Activated T-cell treated with anti-CD3 and anti-CD28 coated beads for 4 hours (primary cell): Measurements from ENCODE around the gene OFD1.

Source experiments
- DNase-seq: peaks from one replicate; pipeline ENCODE4 v3.0.0-alpha.2; 2020

Gene OFD1

GRCh38 chrX:13803116-13803515, 68.6 kb downstream of the OFD1 start:
- no peak for DNase-seq

DNA sequence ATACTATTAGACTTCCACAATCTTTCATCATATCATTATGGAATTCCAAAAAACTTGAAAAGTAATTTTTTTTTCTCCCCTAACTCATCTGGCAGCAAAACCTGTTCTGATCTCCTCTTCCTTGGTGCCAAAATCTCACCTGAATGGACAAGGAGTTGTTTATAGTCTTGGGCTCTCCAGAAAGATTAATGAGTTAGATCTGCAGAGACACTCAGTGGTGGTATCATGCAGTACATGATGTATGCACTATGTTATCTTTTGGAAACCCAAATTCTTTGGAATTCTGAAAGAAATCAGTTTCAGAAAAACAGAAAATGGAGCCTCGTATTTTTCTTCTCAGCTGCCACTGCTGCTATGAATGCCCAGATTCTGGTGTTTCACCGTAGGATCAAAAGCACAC, 70.7 kb downstream of the OFD1 start:
- DNase-seq = no peak

- DNase-seq = no peak
These were observed 73.7 kb downstream of the OFD1 start for GRCh38 chrX:13808293-13808692.

GRCh38 chrX:13808865-13809264, 74.3 kb downstream of the OFD1 start:
- no peak for DNase-seq

- DNase-seq = no peak
These were observed 81.1 kb downstream of the OFD1 start for GRCh38 chrX:13815664-13816063.

- no peak for DNase-seq
These were observed 81.6 kb downstream of the OFD1 start for GRCh38 chrX:13816176-13816575.

- DNase-seq = no peak
These were observed 82.4 kb downstream of the OFD1 start, which contains the start of gene GPM6B for GRCh38 chrX:13816643-13817627. TSS of gene GPM6B (minus strand) at chrX:13817093. CDS start at chrX:13816904, 189 bp downstream.
